ENCODE results near the gene CACNA2D3. TPM values are rescaled to one million over a fixed set of nuclear protein-coding genes. Genes with fewer than 3 reads are reported as not detected.

CACNA2D3 gene
- total RNA-seq: 0.14 and 0.35 TPM in 2 replicates

GRCh38 chr3:54122324-54123002, at the start of gene CACNA2D3:
CACNA2D3 (plus strand) TSS chr3:54122552.

GRCh38 chr3:54928046-54928770, 805.9 kb downstream of the CACNA2D3 start, which contains the start of gene LRTM1:
LRTM1 (minus strand) TSS chr3:54928059; CDS start chr3:54927911, 148 bp downstream.

Other genes with a start within 250 kb of the CACNA2D3 start
- 12.2 and 18.5 TPM in 2 replicates for gene ACTR8, start 240.4 kb upstream of the CACNA2D3 start, total RNA-seq
- 27.4 and 35.2 TPM in 2 replicates for gene SELENOK, start 230.7 kb upstream of the CACNA2D3 start, total RNA-seq